DOHH2 (cell line): Measurements from ENCODE around the gene TFR2.

Source experiments
- H3F3A ChIP-seq: fragments of 200-600 bp; sonication (generic), shearing (Covaris generic); 2 replicates; pipeline ENCODE4 v1.6.0; 2016; ENCODE audit warnings: antibody characterized with exemption, mild to moderate bottlenecking; ENCODE audit not compliant: control insufficient read depth, insufficient read depth
- H3K27ac ChIP-seq: fragments of 200-600 bp; sonication (generic); 2 replicates; pipeline ENCODE4 v1.5.1; 2014; ENCODE audit warnings: low read depth, mild to moderate bottlenecking, low read length, moderate library complexity
- H3K27me3 ChIP-seq: fragments of 200-600 bp; sonication (generic); 2 replicates; pipeline ENCODE4 v1.6.1; 2014; ENCODE audit warnings: mild to moderate bottlenecking, low read length, mixed read lengths; ENCODE audit not compliant: control insufficient read depth
- H3K36me3 ChIP-seq: fragments of 200-600 bp; sonication (generic); 2 replicates; pipeline ENCODE4 v1.6.1; 2014; ENCODE audit warnings: mild to moderate bottlenecking, low read length, moderate library complexity, mixed read lengths; ENCODE audit not compliant: control insufficient read depth
- H3K4me1 ChIP-seq: fragments of 200-600 bp; sonication (generic); 2 replicates; pipeline ENCODE4 v1.6.1; 2014; ENCODE audit warnings: mild to moderate bottlenecking, low read length, mixed read lengths; ENCODE audit not compliant: control insufficient read depth
- H3K4me2 ChIP-seq: fragments of 200-600 bp; sonication (generic); 2 replicates; pipeline ENCODE4 v1.6.0; 2014; ENCODE audit warnings: mild to moderate bottlenecking, low read length, moderate library complexity
- H3K4me3 ChIP-seq: fragments of 200-600 bp; sonication (generic); 2 replicates; pipeline ENCODE4 v1.5.1; 2014; ENCODE audit warnings: mild to moderate bottlenecking, low read length, mixed read lengths
- H3K79me2 ChIP-seq: fragments of 200-600 bp; sonication (generic); 2 replicates; pipeline ENCODE4 v1.6.1; 2014; ENCODE audit warnings: mild to moderate bottlenecking, low read length, mixed read lengths; ENCODE audit not compliant: control insufficient read depth
- H3K9me2 ChIP-seq: fragments of 200-600 bp; sonication (generic); replicated peaks from 2 replicates; pipeline ENCODE4 v1.6.1; 2014; ENCODE audit warnings: mild to moderate bottlenecking, low read length, mixed read lengths; ENCODE audit not compliant: control insufficient read depth
- H3K9me3 ChIP-seq: fragments of 200-600 bp; sonication (generic); 2 replicates; pipeline ENCODE4 v1.6.1; 2014; ENCODE audit warnings: antibody characterized with exemption, low read length, mixed read lengths; ENCODE audit not compliant: control insufficient read depth, insufficient read depth
- H4K20me1 ChIP-seq: fragments of 200-600 bp; sonication (generic); 2 replicates; pipeline ENCODE4 v1.6.0; 2014; ENCODE audit warnings: low read depth, mild to moderate bottlenecking, antibody characterized with exemption, low read length, moderate library complexity; ENCODE audit not compliant: control insufficient read depth, insufficient read depth
- CTCF ChIP-seq: fragments of 200-600 bp; sonication (generic); IDR thresholded peaks from one replicate; pipeline ENCODE4 v1.5.1; 2014; ENCODE audit warnings: antibody characterized with exemption, mild to moderate bottlenecking, low read depth, low read length; ENCODE audit not compliant: poor library complexity, severe bottlenecking
- EZH2phosphoT487 ChIP-seq: fragments of 200-600 bp; sonication (generic); IDR thresholded peaks from 2 replicates; pipeline ENCODE4 v1.6.1; 2017; ENCODE audit warnings: borderline replicate concordance, mild to moderate bottlenecking, antibody characterized with exemption, low read length, moderate library complexity, mixed read lengths

Gene TFR2

GRCh38 chr7:100642534-100642907 lies 1.2 kb upstream of the TFR2 start:
- Histone ChIP-seq H4K20me1 (no peaks in the 10 kb centered on the region), H3K36me3 (no peaks in the 10 kb centered on the region), H3K4me2 (peak overlapping the region; percentile 71), H3K4me3 (peak overlapping the region; percentile 49), H3K79me2 (no peaks in the 10 kb centered on the region), H3K27me3 (peaks cover 6% of the 10 kb centered on the region; the same call in 1 of the 2 replicates), H3K27ac (no peak overlapping the region), H3K4me1 (peaks cover 18% of the 10 kb centered on the region), H3K9me2 (no peaks in the 10 kb centered on the region), H3K9me3 (no peaks in the 10 kb centered on the region), H3F3A (0 out of 2 replicates have a peak, but pooled peaks cover 3% of the 10 kb centered on the region)
- TF ChIP-seq EZH2phosphoT487 (no peak), CTCF (peak; percentile 4)

DNA sequence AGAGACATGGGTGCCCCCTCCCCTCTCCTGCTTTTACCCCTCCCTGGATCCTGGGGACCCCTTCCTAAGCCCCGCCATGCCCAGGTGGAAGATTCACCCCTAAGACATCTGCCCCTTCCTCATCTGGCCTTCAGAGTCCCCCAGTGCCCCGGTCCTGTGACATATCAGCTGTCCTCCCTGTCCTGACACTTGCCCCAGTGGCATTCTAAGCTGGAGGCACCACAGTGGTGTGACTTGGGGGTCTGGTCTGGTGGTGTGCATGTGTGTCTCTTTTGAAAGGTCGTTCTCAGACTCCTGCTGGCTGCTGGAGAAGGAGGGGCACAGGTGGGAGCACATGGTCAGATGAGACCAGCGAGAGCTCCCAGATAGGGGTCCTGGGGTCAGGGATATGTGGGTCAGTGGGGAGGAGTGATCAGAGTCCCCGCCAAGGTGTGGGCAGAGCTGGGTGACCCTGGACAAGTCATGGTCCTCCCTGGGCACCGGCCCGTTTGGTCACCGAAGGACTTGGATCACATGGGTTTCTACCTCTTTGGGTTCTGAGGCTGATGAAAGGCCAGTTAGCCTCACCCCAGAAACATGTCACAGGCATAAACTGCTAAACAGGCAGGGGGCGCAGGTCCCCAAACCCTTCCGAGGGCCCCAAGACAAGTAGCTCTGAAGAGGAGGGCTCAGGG lies 645 bp upstream of the TFR2 start:
- 0 out of 2 replicates have a peak, but pooled peaks cover 3% of the 10 kb centered on the region for H3F3A ChIP-seq
- no peaks in the 10 kb centered on the region for H3K36me3 ChIP-seq
- H3K9me3 ChIP-seq = no peaks in the 10 kb centered on the region
- H3K79me2 ChIP-seq = no peaks in the 10 kb centered on the region
- H3K27ac ChIP-seq = no peak overlapping the region
- H4K20me1 ChIP-seq = no peaks in the 10 kb centered on the region
- peak overlapping the region; percentile 49 for H3K4me3 ChIP-seq
- H3K4me1 ChIP-seq = peaks cover 18% of the 10 kb centered on the region
- H3K4me2 ChIP-seq = peak overlapping the region; percentile 71
- H3K9me2 ChIP-seq = no peaks in the 10 kb centered on the region
- TF ChIP-seq EZH2phosphoT487 (no peak), CTCF (peak; percentile 66)
- H3K27me3 ChIP-seq = peaks cover 6% of the 10 kb centered on the region; the same call in 1 of the 2 replicates

DNA sequence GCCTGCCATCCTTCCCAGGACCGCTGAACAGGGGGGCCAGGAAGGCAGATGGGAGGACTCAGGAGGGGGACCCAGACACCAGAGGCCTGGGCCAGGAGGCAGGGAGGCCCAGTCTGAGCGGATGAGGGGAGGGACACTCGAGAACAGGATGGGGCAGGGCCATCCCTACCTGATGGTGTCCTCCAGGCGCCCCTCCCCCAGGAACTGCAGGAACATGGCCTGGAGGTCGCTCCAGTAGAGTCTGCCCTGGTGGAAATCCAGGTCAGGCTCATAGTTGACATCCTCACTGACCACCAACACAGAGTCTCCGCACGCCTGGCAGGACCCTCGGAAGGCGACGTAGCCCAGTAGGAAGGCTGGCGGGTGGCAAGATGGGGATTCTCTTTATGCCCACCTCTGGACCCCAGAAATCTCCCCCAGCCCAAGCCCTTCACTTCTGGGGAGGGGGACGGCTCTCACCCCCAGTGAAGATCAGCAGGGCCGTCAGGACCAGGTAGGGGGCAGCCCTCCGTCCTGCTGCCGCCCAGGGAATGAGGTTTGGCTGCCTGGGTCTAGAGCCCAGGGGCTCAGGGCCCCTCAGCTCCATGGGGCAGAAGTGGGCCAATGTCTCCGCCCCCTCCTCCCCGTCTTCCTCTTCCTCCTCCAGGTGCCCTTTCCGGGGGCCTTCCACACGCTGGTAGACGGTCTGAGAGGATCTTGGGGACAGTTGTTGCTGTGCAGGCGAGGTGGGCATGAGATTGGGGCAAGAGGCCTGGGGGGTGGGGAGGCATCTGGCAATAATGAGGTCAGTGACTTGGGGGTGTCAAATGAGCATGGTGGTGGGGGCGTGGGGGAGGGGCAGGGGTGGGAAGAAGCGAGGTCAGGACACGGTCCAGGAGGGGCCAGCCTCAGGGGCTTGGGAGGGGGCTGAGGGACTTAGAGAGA lies 573 bp downstream of the TFR2 start:
- TF ChIP-seq CTCF (no peak), EZH2phosphoT487 (no peak)
- H4K20me1 ChIP-seq = no peaks in the 10 kb centered on the region
- H3K4me3 ChIP-seq = no peak overlapping the region
- no peaks in the 10 kb centered on the region for H3K9me3 ChIP-seq
- H3K27ac ChIP-seq = no peak overlapping the region
- H3K27me3 ChIP-seq = peaks cover 6% of the 10 kb centered on the region; the same call in 1 of the 2 replicates
- 0 out of 2 replicates have a peak, but pooled peaks cover 3% of the 10 kb centered on the region for H3F3A ChIP-seq
- no peaks in the 10 kb centered on the region for H3K9me2 ChIP-seq
- no peaks in the 10 kb centered on the region for H3K79me2 ChIP-seq
- H3K4me1 ChIP-seq = peaks cover 18% of the 10 kb centered on the region
- H3K36me3 ChIP-seq = no peaks in the 10 kb centered on the region
- H3K4me2 ChIP-seq = no peak overlapping the region
